GM18502 (cell line): ENCODE data around the gene URAD.

ENCODE experiments used
- ATAC-seq: cut with Tn5 transposase; IDR thresholded peaks from one replicate; pipeline ENCODE4 v1.9.1; 2021; ENCODE audit warnings: mild to moderate bottlenecking; ENCODE audit not compliant: unreplicated experiment, poor library complexity

Gene URAD

DNA sequence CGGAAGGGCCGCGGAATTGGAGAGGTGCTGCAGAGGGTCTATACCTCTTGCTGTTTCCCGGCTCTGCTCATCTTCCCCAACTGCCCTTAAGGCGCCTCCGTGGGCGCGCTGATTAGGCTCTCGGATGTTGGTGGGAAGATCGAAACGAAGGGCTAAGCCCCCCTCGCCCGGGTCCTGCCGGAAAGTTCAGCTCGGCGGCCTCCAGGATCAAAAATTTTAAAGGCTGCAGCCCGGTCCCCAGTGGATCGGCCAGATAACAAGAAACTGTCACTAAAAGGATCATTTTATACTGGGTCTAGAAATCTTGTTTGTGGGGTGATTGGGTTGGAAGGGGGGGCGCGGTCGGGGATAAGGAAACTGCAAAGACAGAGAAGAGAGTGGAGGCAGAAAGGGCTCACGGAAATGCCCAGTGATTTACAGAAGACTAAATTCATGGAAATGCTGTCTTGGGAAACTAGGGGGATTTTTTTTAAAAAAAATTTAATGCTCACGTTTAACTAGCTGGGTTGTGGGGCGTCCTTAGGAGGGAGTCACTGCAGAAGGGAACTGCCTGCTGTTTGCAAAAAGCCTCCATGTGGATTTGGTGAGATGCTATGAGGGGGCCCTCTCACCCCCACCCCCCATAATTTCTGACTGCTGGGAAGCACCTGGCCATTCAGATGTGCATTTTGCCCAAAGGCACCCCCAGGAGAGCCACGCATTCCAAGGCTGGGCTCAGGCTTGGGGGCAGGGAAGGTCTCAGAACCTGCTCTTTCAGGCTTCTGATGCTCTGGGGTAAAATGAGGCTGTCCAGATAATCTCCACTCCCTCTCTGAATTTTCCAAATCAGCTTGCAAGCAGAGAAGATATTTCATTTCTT is 27.0 kb downstream of the URAD start:
- ATAC-seq = no peak

DNA sequence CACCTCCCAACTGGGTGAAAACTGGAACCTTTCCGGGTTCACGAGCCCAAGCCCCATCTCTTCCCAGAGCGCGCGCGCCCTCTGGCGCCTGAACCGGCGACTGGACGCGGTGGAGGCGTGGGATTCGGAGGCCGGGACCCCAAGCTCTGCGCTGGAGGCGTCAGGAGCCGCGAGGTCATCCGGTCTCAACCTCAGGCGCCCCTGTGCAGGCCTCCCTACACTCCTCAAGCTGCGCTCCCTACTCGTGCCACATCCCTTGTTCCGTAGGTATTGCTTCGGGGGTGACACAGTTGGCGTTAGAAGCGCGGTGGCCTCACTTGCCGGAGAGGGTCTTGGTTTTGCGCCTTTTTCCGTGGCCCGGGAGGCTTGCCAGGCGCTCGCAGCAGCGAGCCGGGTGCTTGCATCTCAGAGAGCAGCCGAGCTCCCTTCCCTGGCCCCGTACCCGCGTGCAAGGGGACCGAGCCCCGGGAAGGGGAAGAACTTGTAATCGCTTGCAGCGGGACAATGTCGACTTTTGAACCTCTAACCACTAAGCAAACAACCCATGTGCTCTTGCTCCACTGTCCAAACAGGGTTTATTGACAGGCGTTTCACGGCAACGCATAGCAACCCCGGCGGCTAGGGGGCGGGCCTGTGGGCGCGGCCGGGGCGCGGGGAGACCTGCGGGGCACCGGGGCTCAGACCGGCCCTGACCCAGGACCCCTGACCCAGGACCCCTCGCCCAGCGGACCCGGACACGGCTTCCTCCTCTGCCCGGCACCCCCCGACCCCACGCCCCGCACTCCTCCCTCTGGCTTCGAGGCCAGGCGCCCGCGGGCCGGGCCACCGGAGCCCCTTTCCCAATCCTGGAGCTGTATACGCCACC is 27.9 kb downstream of the URAD start:
- no peak for ATAC-seq

DNA sequence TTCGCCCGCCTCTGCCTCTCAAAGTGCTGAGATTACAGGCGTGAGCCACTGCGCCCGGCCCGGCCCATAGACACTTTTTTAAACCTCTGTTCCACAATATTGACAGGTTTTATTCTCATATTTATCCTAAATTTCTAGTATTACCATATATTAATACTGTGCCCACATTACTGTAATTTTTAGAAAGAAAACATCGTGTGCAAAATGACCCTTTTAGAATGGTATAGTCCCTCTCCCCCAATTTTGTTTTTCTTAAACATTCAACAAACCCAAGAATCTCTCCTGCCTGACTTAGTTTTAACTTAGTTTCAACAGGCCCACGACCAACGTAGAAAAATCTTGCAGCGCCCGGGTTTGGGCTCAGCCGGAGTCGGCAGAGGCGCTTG is 28.5 kb downstream of the URAD start:
- ATAC-seq = no peak

DNA sequence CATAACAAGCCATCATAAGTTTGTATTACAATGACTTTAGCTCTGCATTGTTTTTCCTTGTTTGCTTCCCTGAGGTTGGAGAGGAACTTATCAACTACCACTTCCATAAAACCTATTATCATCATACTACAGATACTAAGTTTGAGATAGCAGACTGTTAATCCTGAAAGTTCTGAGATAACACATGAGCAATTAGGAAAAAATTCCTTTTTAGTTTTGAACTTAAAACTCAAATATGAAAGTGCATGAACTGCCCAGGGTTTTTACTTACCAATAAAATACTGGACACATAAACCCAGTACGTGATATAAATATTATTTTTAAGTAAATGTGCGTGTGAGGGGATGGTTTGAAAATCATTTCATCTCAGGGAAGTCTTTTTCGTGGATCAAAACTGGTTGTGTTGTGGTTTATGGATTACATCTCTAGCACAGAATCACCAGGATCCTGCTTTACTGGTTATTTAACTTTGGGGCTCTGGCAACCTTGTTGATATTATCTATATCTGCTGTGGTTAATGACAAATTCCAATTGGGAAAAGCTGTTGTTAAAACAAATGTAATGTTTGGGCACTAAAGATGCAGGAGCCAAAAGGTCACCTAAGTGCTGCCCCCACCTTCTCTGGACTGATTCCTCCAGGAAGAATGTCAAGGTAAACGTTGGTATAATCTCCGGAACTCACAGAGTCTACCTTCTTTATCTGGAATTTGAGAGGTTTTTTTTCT is 31.8 kb downstream of the URAD start:
- ATAC-seq = no peak

DNA sequence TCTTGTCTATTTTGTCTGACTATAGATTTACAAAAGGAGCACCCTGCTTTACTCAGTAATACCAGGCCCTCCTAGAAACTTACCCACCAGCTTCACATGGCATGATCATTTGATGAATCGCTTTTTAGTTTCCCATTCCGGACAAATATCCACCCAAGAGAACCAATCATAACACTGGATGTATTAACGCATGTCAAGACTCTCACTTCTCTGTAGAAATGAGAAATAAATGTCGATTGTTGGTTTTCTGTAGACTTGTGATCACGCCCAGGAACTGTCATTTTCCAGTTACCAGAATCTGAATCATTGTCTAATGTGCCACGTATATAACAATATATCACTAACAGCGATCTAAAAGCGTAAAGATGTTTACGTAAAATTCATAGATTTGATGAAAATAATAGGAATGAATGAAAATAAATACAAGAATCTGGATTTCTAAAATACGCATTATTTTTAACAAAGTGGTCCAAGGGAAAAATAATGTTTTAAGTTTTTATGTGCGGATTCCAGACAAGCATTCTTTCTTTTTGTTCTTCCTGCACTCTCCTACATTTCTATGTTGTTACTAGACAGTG is 33.4 kb downstream of the URAD start:
- ATAC-seq = no peak

DNA sequence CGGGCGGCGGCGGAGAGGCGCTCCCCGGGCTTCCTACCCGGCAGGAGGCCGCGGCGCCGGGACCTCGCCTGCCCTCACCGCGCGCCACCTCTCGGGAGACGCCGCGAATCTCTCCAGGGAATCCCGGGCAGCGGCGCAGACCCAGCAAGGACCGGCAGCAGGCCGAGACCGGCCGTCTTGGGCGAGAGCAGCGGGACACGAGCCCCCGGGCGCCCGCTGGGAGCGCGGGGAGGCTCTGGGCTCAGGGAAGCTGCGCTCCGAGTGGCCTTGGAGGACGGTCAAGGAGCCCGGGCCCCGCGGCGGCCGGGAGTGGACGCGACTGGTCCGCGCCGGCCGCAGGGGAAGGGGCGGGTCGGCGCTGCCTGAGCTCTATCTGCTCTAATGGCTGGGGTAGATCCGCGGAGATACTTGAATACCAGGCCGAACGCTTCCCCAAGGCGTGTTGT is 34.1 kb downstream of the URAD start:
- peak; percentile 14 for ATAC-seq

DNA sequence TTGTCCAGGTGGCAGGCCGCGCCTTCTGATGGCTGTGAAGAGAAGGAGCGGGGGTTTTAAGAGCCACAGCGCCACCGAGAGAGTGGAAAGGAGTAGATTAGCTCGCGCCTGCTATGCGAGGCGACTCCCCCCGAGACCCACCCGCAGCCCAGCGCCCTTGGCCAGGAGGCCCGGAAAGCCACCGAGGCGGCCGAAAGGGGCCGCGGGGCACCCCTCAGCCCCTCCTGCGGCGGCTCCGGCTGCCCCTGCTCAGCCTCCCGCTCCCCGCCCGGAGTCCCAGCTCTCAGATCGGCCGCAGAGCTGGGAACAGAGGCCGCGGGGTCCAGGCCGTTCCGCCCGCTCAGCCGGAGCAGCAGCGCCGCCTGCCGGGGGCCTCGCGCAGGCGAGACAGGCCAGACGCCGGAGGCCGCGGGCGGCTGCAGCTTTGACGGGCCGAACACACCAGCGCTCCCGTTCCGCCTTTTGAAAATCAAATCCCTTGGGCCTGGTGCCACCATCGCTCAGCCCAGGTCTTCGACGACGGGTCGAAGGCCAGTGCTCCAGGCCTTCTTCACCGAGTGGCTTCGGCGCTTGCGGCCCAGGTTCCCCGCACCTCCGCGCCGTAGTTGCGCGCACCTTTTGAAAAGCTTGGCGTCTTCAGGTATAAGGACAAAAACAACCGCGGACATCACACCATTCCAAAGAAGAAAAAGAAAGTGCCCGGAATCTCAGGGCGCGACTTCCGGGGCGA is 34.7 kb downstream of the URAD start:
- peak; percentile 92 for ATAC-seq

DNA sequence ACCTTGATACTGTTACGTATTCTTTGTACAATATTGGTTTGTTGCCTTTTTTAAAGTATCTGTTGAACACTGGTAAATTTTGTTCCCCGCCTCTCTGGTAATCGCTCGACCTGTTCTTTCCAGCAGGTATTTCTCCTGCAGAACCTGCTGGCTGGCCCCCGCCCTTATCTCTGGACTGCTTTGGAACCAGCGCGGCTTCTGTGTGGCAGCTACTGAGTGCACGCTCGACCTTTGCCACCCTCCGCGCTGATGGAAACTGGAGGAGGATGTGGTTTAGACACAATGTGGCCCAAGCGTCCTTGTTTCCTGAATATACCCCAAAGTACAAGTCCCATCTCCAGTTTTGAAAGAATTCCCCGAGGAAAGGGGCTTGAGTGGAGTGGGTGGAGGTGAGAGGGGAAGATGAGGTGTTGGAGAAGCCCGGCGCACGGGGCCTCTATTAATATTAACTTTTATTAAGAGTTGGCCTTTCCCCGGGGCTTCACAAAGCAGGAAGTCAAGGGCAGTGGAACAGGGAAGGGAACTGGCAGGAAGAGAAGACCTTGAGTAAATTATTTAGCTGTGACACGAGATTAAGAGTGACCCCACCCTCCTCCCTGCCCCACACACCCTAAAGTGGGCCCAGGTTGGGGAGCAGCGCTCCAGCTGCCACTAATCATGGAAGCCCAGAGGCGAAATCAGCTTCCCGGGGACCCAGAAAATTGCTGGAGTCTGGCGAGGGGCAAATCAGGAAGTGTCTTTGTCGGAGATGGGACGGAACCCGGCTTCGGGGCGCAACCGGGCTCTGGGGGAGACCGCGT is 35.4 kb downstream of the URAD start:
- ATAC-seq = no peak

DNA sequence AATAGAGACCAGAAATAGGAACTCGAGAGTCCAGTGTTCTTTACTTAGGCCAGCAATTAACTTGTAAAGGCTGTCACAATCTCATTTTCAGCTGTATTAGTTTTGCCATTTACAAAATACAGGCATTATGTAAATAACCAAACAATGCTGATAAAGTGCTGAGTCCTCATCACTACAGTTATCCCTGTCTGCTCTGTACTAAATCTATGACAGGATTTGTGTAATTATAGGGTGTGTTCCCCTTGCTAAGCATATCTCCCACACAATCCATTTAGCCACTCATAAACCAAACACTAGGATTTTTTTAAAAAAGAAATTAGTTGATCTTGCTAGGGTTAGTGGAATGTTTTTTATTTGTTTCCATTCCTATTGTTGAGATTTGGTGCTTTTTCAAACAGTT is 45.5 kb downstream of the URAD start:
- ATAC-seq = no peak

DNA sequence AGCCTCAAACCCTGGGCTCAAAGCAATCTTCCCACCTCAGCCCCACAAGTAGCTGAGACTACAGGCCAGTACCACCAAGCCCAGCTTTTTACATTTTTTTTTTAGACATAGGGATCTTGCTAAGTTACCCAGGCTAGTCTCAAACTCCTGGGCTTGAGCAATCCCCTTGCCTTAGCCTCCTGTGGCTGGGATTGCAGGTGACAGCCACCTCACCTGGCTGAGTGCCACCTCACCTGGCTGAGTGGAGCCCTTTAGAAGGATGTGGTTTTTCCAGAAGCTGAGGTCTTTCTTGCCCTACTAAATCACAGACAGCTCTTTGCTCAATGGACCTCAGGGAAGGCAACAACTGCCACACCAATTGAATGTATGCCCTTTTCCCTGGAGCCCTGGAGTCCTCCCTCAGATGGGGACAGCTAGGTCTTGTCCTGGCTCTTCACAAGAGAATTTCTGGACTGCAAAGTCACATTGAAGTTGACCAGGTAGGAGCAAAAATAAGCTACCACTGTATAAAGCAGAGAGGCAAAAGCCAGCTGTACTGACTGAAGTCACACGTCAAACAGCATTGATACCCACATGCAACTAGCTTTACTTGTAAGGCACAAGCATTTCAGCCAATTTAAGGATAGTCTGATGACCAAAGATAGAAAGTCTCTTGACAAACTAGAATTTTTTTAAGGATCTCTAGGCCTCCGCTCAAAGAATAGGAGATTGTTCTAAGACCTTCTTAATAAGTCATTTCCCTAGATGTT is 54.7 kb downstream of the URAD start:
- ATAC-seq = no peak

DNA sequence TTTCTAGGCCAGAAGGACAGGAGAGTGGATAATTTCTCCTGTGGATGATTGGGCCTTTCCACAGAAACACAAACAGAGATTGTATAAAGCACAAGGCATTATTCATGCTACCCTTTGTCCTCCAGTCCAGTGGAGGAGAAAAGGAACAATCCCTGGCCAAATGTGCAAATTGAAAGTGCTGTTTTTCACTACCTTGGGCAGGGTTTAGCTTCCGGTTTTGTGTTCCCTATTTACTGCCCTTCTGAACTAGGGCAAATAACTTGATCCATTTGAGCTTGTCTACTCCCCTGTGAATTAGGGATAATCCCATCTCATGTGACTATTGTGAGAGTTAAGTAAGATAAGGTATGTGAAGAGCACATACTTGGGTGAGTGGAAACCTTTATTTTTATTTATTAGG is 55.4 kb downstream of the URAD start:
- ATAC-seq = no peak

DNA sequence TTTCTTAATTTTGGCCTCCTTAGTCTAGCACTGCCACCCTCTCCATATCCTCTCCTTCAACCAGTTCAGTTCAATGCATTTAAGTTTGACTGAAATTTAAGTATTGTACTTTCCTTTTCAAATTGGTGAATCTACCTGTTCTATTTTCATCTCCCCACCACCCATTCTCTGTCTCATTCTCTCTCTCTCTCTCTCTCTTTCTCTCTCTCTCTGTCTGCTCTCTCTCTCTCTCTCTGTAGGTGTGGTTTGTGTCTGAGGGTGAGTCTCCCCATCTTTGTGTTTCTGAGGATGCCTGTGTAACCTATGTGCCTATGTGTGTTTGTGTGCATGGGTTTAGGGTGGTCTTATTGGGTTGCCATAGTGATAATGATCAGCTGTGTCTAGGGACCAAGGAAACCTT is 58.6 kb downstream of the URAD start:
- no peak for ATAC-seq

DNA sequence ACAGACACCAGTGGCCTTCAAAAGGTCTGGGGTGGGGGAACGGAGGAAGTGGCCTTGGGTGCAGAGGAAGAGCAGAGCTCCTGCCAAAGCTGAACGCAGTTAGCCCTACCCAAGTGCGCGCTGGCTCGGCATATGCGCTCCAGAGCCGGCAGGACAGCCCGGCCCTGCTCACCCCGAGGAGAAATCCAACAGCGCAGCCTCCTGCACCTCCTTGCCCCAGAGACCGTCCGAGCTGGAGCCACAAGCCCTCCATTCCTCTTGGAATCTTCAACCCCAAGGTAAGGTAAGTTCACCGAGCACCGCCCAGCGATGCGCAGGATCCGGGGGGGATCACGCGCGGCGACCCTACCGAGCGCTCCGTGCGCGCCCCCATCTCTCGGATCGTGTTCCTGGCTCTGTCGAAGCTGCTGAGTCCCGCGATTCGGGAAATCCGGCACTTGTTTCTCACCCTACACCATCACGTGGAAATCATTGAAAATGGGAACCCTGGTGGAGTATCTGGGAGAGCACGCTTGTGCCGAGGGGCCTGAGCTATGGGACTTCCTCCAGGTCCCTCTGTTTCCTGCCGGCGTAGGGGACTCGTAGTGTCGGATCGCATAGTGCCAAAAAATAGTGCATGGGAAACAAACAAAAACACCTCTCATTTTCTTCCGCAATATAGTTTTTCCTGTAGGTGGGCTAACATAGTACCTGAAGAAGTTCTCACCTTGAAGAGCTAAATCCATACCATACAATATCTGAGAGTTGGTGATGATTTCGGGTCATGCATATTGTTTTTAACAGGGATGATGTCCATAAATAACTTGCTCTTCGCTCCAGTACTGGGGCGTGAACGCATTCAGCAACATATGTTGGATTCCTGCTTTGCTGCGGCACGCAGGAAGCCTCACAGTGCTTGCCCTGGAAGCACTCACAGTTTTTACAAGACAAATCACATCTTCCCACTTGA is 59.4 kb downstream of the URAD start:
- no peak for ATAC-seq

DNA sequence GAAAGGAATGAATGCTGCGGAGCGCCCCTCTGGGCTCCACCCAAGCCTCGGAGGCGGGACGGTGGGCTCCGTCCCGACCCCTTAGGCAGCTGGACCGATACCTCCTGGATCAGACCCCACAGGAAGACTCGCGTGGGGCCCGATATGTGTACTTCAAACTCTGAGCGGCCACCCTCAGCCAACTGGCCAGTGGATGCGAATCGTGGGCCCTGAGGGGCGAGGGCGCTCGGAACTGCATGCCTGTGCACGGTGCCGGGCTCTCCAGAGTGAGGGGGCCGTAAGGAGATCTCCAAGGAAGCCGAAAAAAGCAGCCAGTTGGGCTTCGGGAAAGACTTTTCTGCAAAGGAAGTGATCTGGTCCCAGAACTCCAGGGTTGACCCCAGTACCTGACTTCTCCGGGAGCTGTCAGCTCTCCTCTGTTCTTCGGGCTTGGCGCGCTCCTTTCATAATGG is 60.1 kb downstream of the URAD start:
- ATAC-seq = no peak
